Endothelial cell of umbilical vein (primary cell): ENCODE measurements around the gene LGMN. TPM values are rescaled to one million over a fixed set of nuclear protein-coding genes. Genes with fewer than 3 reads are reported as not detected.
A peak's percentile ranks its signal among the peaks of the same experiment; 100 is the strongest.

Experiments used
- BruUV-seq: library from RNA; stranded (reverse); fragments of 400-500 nt; replicated peaks from 2 replicates; lab custom pipeline; 2021; lab: Mats Ljungman, UMichigan
- CTCF ChIA-PET: fragments of 300-600, 350-600 bp; sonication (Branson Sonifier 250); formaldehyde crosslinking; loops from one replicate; lab custom pipeline; 2021; ENCODE audit warnings: antibody characterized with exemption, inconsistent platforms; lab: Charles Lee
- POLR2A ChIA-PET: fragments of 300-600, 350-600 bp; sonication (Branson Sonifier 250); formaldehyde crosslinking; loops from one replicate; lab custom pipeline; 2021; ENCODE audit warnings: antibody characterized with exemption, inconsistent platforms; lab: Charles Lee
- DNase-seq: peaks from one replicate; pipeline ENCODE4 v3.0.0-alpha.2; 2011; ENCODE audit warnings: low read depth, low spot score
- FAIRE-seq: peaks from 2 replicates; lab custom pipeline; 2011; peaks lifted over from hg19 to GRCh38; lab: Jason Lieb, UNC
- H2AFZ ChIP-seq: 2 replicates; pipeline ENCODE4 v1.6.0; 2012; ENCODE audit warnings: low read depth, low read length, control low read depth, inconsistent platforms
- H3K27ac ChIP-seq: 2 replicates; pipeline ENCODE4 v1.5.1; 2011; ENCODE audit warnings: low read depth, mild to moderate bottlenecking, control low read depth, low read length, moderate library complexity; ENCODE audit not compliant: insufficient read depth
- H3K27me3 ChIP-seq, 2 experiments: 2 replicates each; pipeline versions ENCODE4 v1.6.0 to v1.6.1; 2011; ENCODE audit warnings: low read length in 2 of 2, mixed read lengths in 1 of 2; ENCODE audit not compliant: control insufficient read depth in 2 of 2, insufficient read depth in 2 of 2
- H3K36me3 ChIP-seq, 2 experiments: 2 replicates in 1 of 2; 3 replicates in 1 of 2; pipeline ENCODE4 v1.5.1; 2011; ENCODE audit warnings: low read length in 2 of 2, mild to moderate bottlenecking in 1 of 2, moderate library complexity in 1 of 2; ENCODE audit not compliant: control insufficient read depth in 2 of 2, insufficient read depth in 2 of 2; ENCODE audit errors: extremely low read depth in 1 of 2
- H3K4me1 ChIP-seq: 3 replicates; pipeline ENCODE4 v1.5.1; 2011; ENCODE audit warnings: mild to moderate bottlenecking, low read length; ENCODE audit not compliant: control insufficient read depth, insufficient read depth; ENCODE audit errors: extremely low read depth
- H3K4me2 ChIP-seq: 2 replicates; pipeline ENCODE4 v1.6.1; 2011; ENCODE audit warnings: low read length, control low read depth, mixed read lengths; ENCODE audit not compliant: insufficient read depth
- H3K4me3 ChIP-seq, 3 experiments: fragments of 200-600 bp in 1 of 3; sonication (generic), shearing (Covaris generic) in 1 of 3; replicated peaks in 1 of 3; 2 replicates each; pipeline ENCODE4 v1.5.1; 2011 to 2016; ENCODE audit warnings: control low read depth in 3 of 3, low read length in 3 of 3, mild to moderate bottlenecking in 2 of 3, inconsistent platforms in 1 of 3, low read depth in 1 of 3, moderate library complexity in 1 of 3; ENCODE audit not compliant: insufficient read depth in 1 of 3
- H3K79me2 ChIP-seq: 2 replicates; pipeline ENCODE4 v1.6.0; 2012; ENCODE audit warnings: low read length, inconsistent platforms; ENCODE audit not compliant: control insufficient read depth, insufficient read depth
- H3K9ac ChIP-seq: replicated peaks from 2 replicates; pipeline ENCODE3; 2011; ENCODE audit warnings: low read length, control low read depth; ENCODE audit not compliant: insufficient read depth; ENCODE audit errors: extremely low read depth
- H3K9me1 ChIP-seq: replicated peaks from 3 replicates; pipeline ENCODE4 v1.6.0; 2011; ENCODE audit warnings: mild to moderate bottlenecking, low read length; ENCODE audit not compliant: control insufficient read depth, insufficient read depth; ENCODE audit errors: extremely low read depth
- H3K9me3 ChIP-seq: replicated peaks from 2 replicates; pipeline ENCODE4 v1.5.1; 2012; ENCODE audit warnings: low read length, inconsistent platforms; ENCODE audit not compliant: control insufficient read depth, insufficient read depth
- H4K20me1 ChIP-seq: replicated peaks from 2 replicates; pipeline ENCODE3; 2011; ENCODE audit warnings: mild to moderate bottlenecking, low read length; ENCODE audit not compliant: control insufficient read depth, insufficient read depth; ENCODE audit errors: extremely low read depth
- CTCF ChIP-seq, 2 donors: IDR thresholded peaks; 1 replicate in 1 of 2; 2 replicates in 1 of 2; pipeline ENCODE4 v1.5.1; 2011; ENCODE audit warnings: low read length in 2 of 2, mild to moderate bottlenecking in 2 of 2, moderate library complexity in 2 of 2, control low read depth in 1 of 2, inconsistent platforms in 1 of 2, low read depth in 1 of 2; ENCODE audit not compliant: insufficient read depth in 1 of 2; ENCODE audit errors: extremely low read depth in 1 of 2
- EZH2 ChIP-seq: IDR thresholded peaks from 2 replicates; pipeline ENCODE4 v1.6.1; 2012; ENCODE audit warnings: borderline replicate concordance, low read depth, mild to moderate bottlenecking, moderate library complexity, low read length, inconsistent platforms; ENCODE audit not compliant: severe bottlenecking
- GATA2 ChIP-seq: IDR thresholded peaks from 2 replicates; pipeline ENCODE4 v1.7.0; 2011; ENCODE audit warnings: low read depth, mild to moderate bottlenecking, moderate library complexity, mixed read lengths, low read length; ENCODE audit not compliant: insufficient read length, insufficient read depth
- JUN ChIP-seq: IDR thresholded peaks from 2 replicates; pipeline ENCODE4 v1.6.1; 2011; ENCODE audit warnings: borderline replicate concordance, low read depth; ENCODE audit not compliant: insufficient read length, insufficient read depth
- POLR2A ChIP-seq: IDR thresholded peaks from 2 replicates; pipeline ENCODE4 v1.6.1; 2012; ENCODE audit warnings: low read depth, mild to moderate bottlenecking, control low read depth, low read length
- POLR2AphosphoS5 ChIP-seq: IDR thresholded peaks from 2 replicates; pipeline ENCODE4 v1.6.1; 2012; ENCODE audit warnings: low read depth, mild to moderate bottlenecking, control low read depth, low read length, moderate library complexity; ENCODE audit not compliant: insufficient read depth
- dilution Hi-C: fragments of 300-500 bp; cut with MboI; formaldehyde crosslinking; loops from one replicate; pipeline ENCODE4 v1.15.0; 2019; ENCODE audit warnings: low sequenced_read_pairs; ENCODE audit not compliant: extremely low pct_ligation_motif_present
- intact Hi-C: fragments of 100-400 bp; cut with micrococcal nuclease; formaldehyde crosslinking; loops from one replicate; pipeline ENCODE4 v1.10.0; 2022
- polyA plus RNA-seq, 4 experiments: library from polyadenylated mRNA; depleted of rRNA in 3 of 4; stranded (reverse) in 3 of 4; unstranded in 1 of 4; fragments of >200 nt; gene quantifications; 2 replicates each; pipeline versions ENCODE4 v1.2.1 to v1.2.3, GENCODE V29; 2011 to 2012; ENCODE audit warnings: missing spikeins in 1 of 4
- total RNA-seq: library from RNA; stranded (reverse); gene quantifications from 2 replicates; pipeline ENCODE4 v1.2.3, GENCODE V29; 2021

Gene LGMN
- total and polyA plus RNA-seq, 2 donors (not counting 3 experiments of a cell fraction or from before 2014, with no cell fraction given) = 56.7 to 99.2 TPM

GRCh38 chr14:92692822-92693226, 55.6 kb downstream of the LGMN start:
- intact Hi-C loops = no loop called here
- no peak overlapping the region for H3K4me2 ChIP-seq
- peaks cover 3% of the 10 kb centered on the region for H3K4me1 ChIP-seq
- H3K9me1 ChIP-seq = no peaks in the 10 kb centered on the region
- H3K9ac ChIP-seq = no peak overlapping the region
- H3K27me3 ChIP-seq = peaks cover 3 to 4% of the 10 kb centered on the region in 2 experiments
- H3K9me3 ChIP-seq = no peaks in the 10 kb centered on the region
- BruUV-seq = no TSS peak
- H2AFZ ChIP-seq = no peak overlapping the region
- ChIA-PET CTCF (no interaction called here), POLR2A (no interaction called here)
- H3K79me2 ChIP-seq = no peaks in the 10 kb centered on the region
- TF ChIP-seq EZH2 = no peak
- TF ChIP-seq GATA2 = no peak
- TF ChIP-seq POLR2A = no peak
- no peak for TF ChIP-seq POLR2AphosphoS5
- TF ChIP-seq CTCF (IDR thresholded peaks at IDR 0.05; ENCODE audit: extremely low read depth in 1 of 2, insufficient read depth in 1 of 2, low read depth in 1 of 2, low read length in 2 of 2) = no peak
- no peak for TF ChIP-seq JUN
- H3K27ac ChIP-seq = no peak overlapping the region
- no peaks in the 10 kb centered on the region for H4K20me1 ChIP-seq
- no peak for FAIRE-seq
- no peak overlapping the region for H3K4me3 ChIP-seq
- H3K36me3 ChIP-seq = no peaks in the 10 kb centered on the region
- dilution Hi-C loops = loop anchor here (25.0 kb wide), 1 partner anchor 331 kb away; no protein-coding TSS in a partner anchor
- peak; percentile 67 for DNase-seq
